ENCODE measurements around the gene HLA-DOB. TPM values are rescaled to one million over a fixed set of nuclear protein-coding genes. Genes with fewer than 3 reads are reported as not detected.
A peak's percentile ranks its signal among the peaks of the same experiment; 100 is the strongest.

The HLA-DOB gene
- total RNA-seq, 6 donors from 2014 or later, result 1.3 to 15.2 (median 3.7) TPM

- TF ChIP-seq CTCF (IDR thresholded peaks at IDR 0.05) (no peak), POLR2A (IDR thresholded peaks at IDR 0.05) (no peak), EP300 (IDR thresholded peaks at IDR 0.05) (no peak), POLR2AphosphoS5 (IDR thresholded peaks at IDR 0.05) (no peak)
- ATAC-seq (ENCODE audit: low FRiP score in 2 of 2), result no peak
- Histone ChIP-seq H3K27me3 (no peaks in the 10 kb centered on the region), H3K9me3 (no peaks in the 10 kb centered on the region), H3K4me1 (peaks cover 13 to 32% (median 21%) of the 10 kb centered on the region in 4 donors), H3K4me3 (no peak overlapping the region), H3K36me3 (peaks cover 5 to 40% (median 16%) of the 10 kb centered on the region in 4 donors), H3K27ac (no peak overlapping the region)
- 87 to 91% methylated on average over 14 of the region's 14 CpGs for whole genome bisulfite sequencing, 2 donors
- peak in 1 of 2 donors; percentile 38 for DNase-seq
Measured at GRCh38 chr6:32857156-32857891, 40.5 kb upstream of the HLA-DOB start.

- TF ChIP-seq EP300 (IDR thresholded peaks at IDR 0.05), result no peak
- TF ChIP-seq CTCF (IDR thresholded peaks at IDR 0.05), result peak in 1 of 6 experiments; percentile 8
- DNase-seq, result no peak
- Histone ChIP-seq H3K27me3 (no peaks in the 10 kb centered on the region), H3K36me3 (peaks cover 7 to 54% (median 24%) of the 10 kb centered on the region in 4 donors), H3K4me3 (peak overlapping the region in 2 of 4 donors; percentile 80 to 90), H3K27ac (peak overlapping the region; percentile 98), H3K9me3 (no peaks in the 10 kb centered on the region), H3K4me1 (peaks cover 22 to 37% (median 34%) of the 10 kb centered on the region in 4 donors)
- WGBS, 2 donors, result 71 to 74% methylated on average over 8 of the region's 8 CpGs
- no peak for ATAC-seq (ENCODE audit: low FRiP score in 2 of 2)
Measured at GRCh38 chr6:32855467-32856174, 38.8 kb upstream of the HLA-DOB start.

- peak in 1 of 2 donors; percentile 65 for DNase-seq
- TF ChIP-seq EP300 (IDR thresholded peaks at IDR 0.05) (no peak), POLR2A (IDR thresholded peaks at IDR 0.05) (no peak), CTCF (IDR thresholded peaks at IDR 0.05) (no peak), POLR2AphosphoS5 (IDR thresholded peaks at IDR 0.05) (no peak)
- H3K9me3 ChIP-seq, result no peaks in the 10 kb centered on the region
- peaks cover 17 to 59% (median 31%) of the 10 kb centered on the region in 4 donors for H3K36me3 ChIP-seq
- peak overlapping the region; percentile 62 to 90 (median 74) for H3K4me3 ChIP-seq
- 12 to 16% methylated on average over 18 to 20 of the region's 24 CpGs for WGBS, 2 donors
- peak; percentile 15 to 56 for ATAC-seq (ENCODE audit: low FRiP score in 2 of 2)
- H3K27ac ChIP-seq, result peak overlapping the region; percentile 98
- H3K4me1 ChIP-seq, result peaks cover 22 to 46% (median 39%) of the 10 kb centered on the region in 4 donors
- no peaks in the 10 kb centered on the region for H3K27me3 ChIP-seq
Measured at GRCh38 chr6:32854376-32855178, 37.8 kb upstream of the HLA-DOB start.

- Histone ChIP-seq H3K4me1 (peaks cover 25 to 54% (median 42%) of the 10 kb centered on the region in 4 donors), H3K27me3 (no peaks in the 10 kb centered on the region), H3K9me3 (no peaks in the 10 kb centered on the region), H3K4me3 (peak within 1 kb of the TSS; percentile 62 to 90 (median 74)), H3K36me3 (peaks cover 12 to 59% (median 28%) of the 10 kb centered on the region in 4 donors), H3K27ac (peak within 1 kb of the TSS; percentile 98)
- peak; percentile 98 to 99 for DNase-seq
- TF ChIP-seq CTCF (IDR thresholded peaks at IDR 0.05), result peak; percentile 48 to 99 (median 91)
- peak in 3 of 4 donors; percentile 63 to 91 (median 85) for TF ChIP-seq EP300 (IDR thresholded peaks at IDR 0.05)
- peak; percentile 95 to 99 (median 96) for TF ChIP-seq POLR2A (IDR thresholded peaks at IDR 0.05)
- TF ChIP-seq POLR2AphosphoS5 (IDR thresholded peaks at IDR 0.05), result peak; percentile 84 to 98
- 0 to 1% methylated on average over 21 to 25 of the region's 68 CpGs for WGBS, 2 donors
- peak; percentile 98 for ATAC-seq (ENCODE audit: low FRiP score in 2 of 2)
Measured at GRCh38 chr6:32853541-32854375, 37.0 kb upstream of the HLA-DOB start, which contains the start of the genes PSMB9 and TAP1. PSMB9 (plus strand) TSS chr6:32854192; CDS start chr6:32854230, 38 bp downstream. TAP1 (minus strand) TSS chr6:32853704; CDS start chr6:32853636, 68 bp downstream.

All from upper lobe of left lung (tissue), 6 donors.